Measurements from ENCODE around the gene SDK1.

DNA sequence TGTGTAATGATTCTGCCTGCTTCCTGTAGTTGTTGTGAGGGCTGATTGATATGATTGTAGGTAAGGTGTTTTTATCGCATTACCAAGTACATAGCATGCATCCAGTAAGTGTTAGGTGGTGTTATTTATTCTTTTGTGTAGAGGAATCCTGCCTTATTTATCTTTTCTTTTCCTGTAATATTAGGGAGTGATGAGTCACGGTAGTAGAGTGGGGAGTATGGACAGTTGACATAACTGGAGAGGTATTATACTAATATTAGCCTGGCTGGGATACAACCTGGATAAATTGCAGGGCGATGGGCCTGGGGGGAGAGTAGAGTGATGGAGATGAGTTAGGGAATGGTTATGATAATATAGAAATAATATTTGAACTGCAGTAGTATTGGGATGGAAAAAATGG lies 9.8 kb downstream of the SDK1 start:
- TF ChIP-seq, protein P1, sequence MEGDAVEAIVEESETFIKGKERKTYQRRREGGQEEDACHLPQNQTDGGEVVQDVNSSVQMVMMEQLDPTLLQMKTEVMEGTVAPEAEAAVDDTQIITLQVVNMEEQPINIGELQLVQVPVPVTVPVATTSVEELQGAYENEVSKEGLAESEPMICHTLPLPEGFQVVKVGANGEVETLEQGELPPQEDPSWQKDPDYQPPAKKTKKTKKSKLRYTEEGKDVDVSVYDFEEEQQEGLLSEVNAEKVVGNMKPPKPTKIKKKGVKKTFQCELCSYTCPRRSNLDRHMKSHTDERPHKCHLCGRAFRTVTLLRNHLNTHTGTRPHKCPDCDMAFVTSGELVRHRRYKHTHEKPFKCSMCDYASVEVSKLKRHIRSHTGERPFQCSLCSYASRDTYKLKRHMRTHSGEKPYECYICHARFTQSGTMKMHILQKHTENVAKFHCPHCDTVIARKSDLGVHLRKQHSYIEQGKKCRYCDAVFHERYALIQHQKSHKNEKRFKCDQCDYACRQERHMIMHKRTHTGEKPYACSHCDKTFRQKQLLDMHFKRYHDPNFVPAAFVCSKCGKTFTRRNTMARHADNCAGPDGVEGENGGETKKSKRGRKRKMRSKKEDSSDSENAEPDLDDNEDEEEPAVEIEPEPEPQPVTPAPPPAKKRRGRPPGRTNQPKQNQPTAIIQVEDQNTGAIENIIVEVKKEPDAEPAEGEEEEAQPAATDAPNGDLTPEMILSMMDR (conservative IDR thresholded peaks at IDR 0.05; ENCODE audit: low read length) = no peak
- no peak for TF ChIP-seq EZH2phosphoT487 (IDR thresholded peaks at IDR 0.05; ENCODE audit: borderline replicate concordance, low read depth, low read length)

All from OCI-LY7 (cell line).